GM21529 (cell line): ENCODE results near the gene OR1G1.
"Not testable (repeated sequence)": the region's sequence is repeated elsewhere in the genome, so short reads cannot be mapped to it uniquely, and the experiment has no call there.

Experiments
- ATAC-seq: cut with Tn5 transposase; IDR thresholded peaks from one replicate; pipeline ENCODE4 v1.9.1; 2021; ENCODE audit not compliant: unreplicated experiment

The OR1G1 gene

GRCh38 chr17:3127451-3127850 lies at the start of gene OR1G1:
TSS of gene OR1G1 (minus strand) at chr17:3127551. CDS start at chr17:3127551, 0 bp downstream.
- no peak for ATAC-seq

GRCh38 chr17:3167574-3167973 lies 40.2 kb upstream of the OR1G1 start:
- ATAC-seq: no peak

GRCh38 chr17:3157218-3157617 lies 29.9 kb upstream of the OR1G1 start:
- ATAC-seq: no peak

- not testable (repeated sequence) for ATAC-seq
These were observed 10.1 kb upstream of the OR1G1 start for GRCh38 chr17:3137494-3137893.

- no peak for ATAC-seq
These were observed 23.0 kb downstream of the OR1G1 start, which contains the start of gene OR1D2 for GRCh38 chr17:3104322-3104721. TSS of gene OR1D2 (minus strand) at chr17:3104422. CDS start at chr17:3092996, 11,426 bp downstream.
